DND-41 (cell line): Measurements from ENCODE around the gene MED23.
A peak's percentile ranks its signal among the peaks of the same experiment; 100 is the strongest.

Source experiments
- ATAC-seq: fragments of 200-7000 bp; cut with Tn5 transposase; 3 replicates; pipeline ENCODE4 v1.9.1; 2021; ENCODE audit warnings: low read depth; ENCODE audit not compliant: insufficient read depth
- DNase-seq: peaks from one replicate; pipeline ENCODE4 v3.0.0-alpha.2; 2020
- H2AFZ ChIP-seq: 2 replicates; pipeline ENCODE4 v1.6.0; 2012; ENCODE audit warnings: low read depth, low read length
- H3K27ac ChIP-seq: 2 replicates; pipeline ENCODE4 v1.5.1; 2012; ENCODE audit warnings: low read length, inconsistent platforms
- H3K27me3 ChIP-seq: fragments of 200-600 bp; sonication (generic); 2 replicates; pipeline ENCODE4 v1.6.0; 2012; ENCODE audit warnings: low read length, mild to moderate bottlenecking, inconsistent platforms; ENCODE audit not compliant: insufficient read depth, poor library complexity
- H3K36me3 ChIP-seq: 2 replicates; pipeline ENCODE4 v1.5.1; 2012; ENCODE audit warnings: low read length, inconsistent platforms; ENCODE audit not compliant: insufficient read depth
- H3K4me1 ChIP-seq: 2 replicates; pipeline ENCODE4 v1.5.1; 2012; ENCODE audit warnings: mild to moderate bottlenecking, low read length; ENCODE audit not compliant: insufficient read depth
- H3K4me2 ChIP-seq: 2 replicates; pipeline ENCODE4 v1.6.0; 2012; ENCODE audit warnings: mild to moderate bottlenecking, moderate library complexity, low read length, inconsistent platforms; ENCODE audit not compliant: insufficient read depth
- H3K4me3 ChIP-seq, 2 experiments: fragments of 200-600 bp in 1 of 2; shearing (Covaris generic) in 1 of 2; 2 replicates each; pipeline ENCODE4 v1.5.1; 2012 to 2016; ENCODE audit warnings: inconsistent platforms in 2 of 2, low read length in 2 of 2, mild to moderate bottlenecking in 2 of 2, low read depth in 1 of 2, moderate library complexity in 1 of 2
- H3K79me2 ChIP-seq: 2 replicates; pipeline ENCODE4 v1.6.0; 2012; ENCODE audit warnings: low read length, inconsistent platforms; ENCODE audit not compliant: insufficient read depth
- H3K9ac ChIP-seq: 2 replicates; pipeline ENCODE4 v1.6.0; 2012; ENCODE audit warnings: low read depth, mild to moderate bottlenecking, inconsistent platforms, low read length, moderate library complexity
- H3K9me3 ChIP-seq: 2 replicates; pipeline ENCODE4 v1.5.1; 2012; ENCODE audit warnings: low read length, moderate library complexity, mild to moderate bottlenecking, inconsistent platforms; ENCODE audit not compliant: insufficient read depth, severe bottlenecking
- H4K20me1 ChIP-seq: 2 replicates; pipeline ENCODE4 v1.6.0; 2012; ENCODE audit warnings: low read length; ENCODE audit not compliant: insufficient read depth
- CTCF ChIP-seq: IDR thresholded peaks from 2 replicates; pipeline ENCODE4 v1.5.1; 2012; ENCODE audit warnings: borderline replicate concordance, low read length, moderate library complexity, mild to moderate bottlenecking; ENCODE audit not compliant: poor library complexity, severe bottlenecking; ENCODE audit errors: extremely low read depth
- EZH2 ChIP-seq: IDR thresholded peaks from 3 replicates; pipeline ENCODE4 v1.6.1; 2012; ENCODE audit warnings: borderline replicate concordance, low read depth, mild to moderate bottlenecking, moderate library complexity, low read length, inconsistent platforms; ENCODE audit not compliant: severe bottlenecking

The MED23 gene, protein sequence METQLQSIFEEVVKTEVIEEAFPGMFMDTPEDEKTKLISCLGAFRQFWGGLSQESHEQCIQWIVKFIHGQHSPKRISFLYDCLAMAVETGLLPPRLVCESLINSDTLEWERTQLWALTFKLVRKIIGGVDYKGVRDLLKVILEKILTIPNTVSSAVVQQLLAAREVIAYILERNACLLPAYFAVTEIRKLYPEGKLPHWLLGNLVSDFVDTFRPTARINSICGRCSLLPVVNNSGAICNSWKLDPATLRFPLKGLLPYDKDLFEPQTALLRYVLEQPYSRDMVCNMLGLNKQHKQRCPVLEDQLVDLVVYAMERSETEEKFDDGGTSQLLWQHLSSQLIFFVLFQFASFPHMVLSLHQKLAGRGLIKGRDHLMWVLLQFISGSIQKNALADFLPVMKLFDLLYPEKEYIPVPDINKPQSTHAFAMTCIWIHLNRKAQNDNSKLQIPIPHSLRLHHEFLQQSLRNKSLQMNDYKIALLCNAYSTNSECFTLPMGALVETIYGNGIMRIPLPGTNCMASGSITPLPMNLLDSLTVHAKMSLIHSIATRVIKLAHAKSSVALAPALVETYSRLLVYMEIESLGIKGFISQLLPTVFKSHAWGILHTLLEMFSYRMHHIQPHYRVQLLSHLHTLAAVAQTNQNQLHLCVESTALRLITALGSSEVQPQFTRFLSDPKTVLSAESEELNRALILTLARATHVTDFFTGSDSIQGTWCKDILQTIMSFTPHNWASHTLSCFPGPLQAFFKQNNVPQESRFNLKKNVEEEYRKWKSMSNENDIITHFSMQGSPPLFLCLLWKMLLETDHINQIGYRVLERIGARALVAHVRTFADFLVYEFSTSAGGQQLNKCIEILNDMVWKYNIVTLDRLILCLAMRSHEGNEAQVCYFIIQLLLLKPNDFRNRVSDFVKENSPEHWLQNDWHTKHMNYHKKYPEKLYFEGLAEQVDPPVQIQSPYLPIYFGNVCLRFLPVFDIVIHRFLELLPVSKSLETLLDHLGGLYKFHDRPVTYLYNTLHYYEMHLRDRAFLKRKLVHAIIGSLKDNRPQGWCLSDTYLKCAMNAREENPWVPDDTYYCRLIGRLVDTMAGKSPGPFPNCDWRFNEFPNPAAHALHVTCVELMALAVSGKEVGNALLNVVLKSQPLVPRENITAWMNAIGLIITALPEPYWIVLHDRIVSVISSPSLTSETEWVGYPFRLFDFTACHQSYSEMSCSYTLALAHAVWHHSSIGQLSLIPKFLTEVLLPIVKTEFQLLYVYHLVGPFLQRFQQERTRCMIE (N-terminal part only)

GRCh38 chr6:131627724-131628682 lies at the start of gene MED23:
MED23 (minus strand) TSS chr6:131628242; CDS start chr6:131628049, 193 bp downstream.
- H3K9me3 ChIP-seq: no peaks in the 10 kb centered on the region
- DNase-seq (peak; percentile 95), ATAC-seq (peak; percentile 95)
- H3K9ac ChIP-seq: peak within 1 kb of the TSS; percentile 83
- H2AFZ ChIP-seq: peak within 1 kb of the TSS; percentile 95
- H3K79me2 ChIP-seq: peaks cover 19% of the 10 kb centered on the region
- peak within 1 kb of the TSS; percentile 79 for H3K4me2 ChIP-seq
- no peaks in the 10 kb centered on the region for H3K27me3 ChIP-seq
- H3K4me3 ChIP-seq: peak within 1 kb of the TSS; percentile 89 to 97
- peaks cover 23% of the 10 kb centered on the region for H3K4me1 ChIP-seq
- peaks cover 29% of the 10 kb centered on the region for H3K36me3 ChIP-seq
- H3K27ac ChIP-seq: peak within 1 kb of the TSS; percentile 77
- TF ChIP-seq EZH2 (no peak), CTCF (peak; percentile 100)
- H4K20me1 ChIP-seq: no peaks in the 10 kb centered on the region

- Histone ChIP-seq H3K27ac (no peak overlapping the region), H3K36me3 (no peaks in the 10 kb centered on the region)
Observed at GRCh38 chr6:131673184-131673583, 45.1 kb upstream of the MED23 start.

More at GRCh38 chr6:131673184-131673583, 45.1 kb upstream of the MED23 start:
- TF ChIP-seq CTCF (no peak), EZH2 (no peak)
- no peak overlapping the region for H3K4me3 ChIP-seq
- DNase-seq: no peak
- no peaks in the 10 kb centered on the region for H4K20me1 ChIP-seq
- H3K4me2 ChIP-seq: no peak overlapping the region
- H3K4me1 ChIP-seq: no peaks in the 10 kb centered on the region
- H2AFZ ChIP-seq: no peak overlapping the region
- H3K9ac ChIP-seq: no peak overlapping the region
- ATAC-seq: no peak
- H3K79me2 ChIP-seq: no peaks in the 10 kb centered on the region
- no peaks in the 10 kb centered on the region for H3K9me3 ChIP-seq
- H3K27me3 ChIP-seq: no peaks in the 10 kb centered on the region
